Astrocyte of the spinal cord (primary cell): ENCODE results near the gene ZNF280A.
"Not testable (repeated sequence)": the region's sequence is repeated elsewhere in the genome, so short reads cannot be mapped to it uniquely, and the experiment has no call there.

Experiments
- DNase-seq: peaks from one replicate; pipeline ENCODE4 v3.0.0; 2011; ENCODE audit warnings: low read depth, low spot score
- H3K4me3 ChIP-seq: 2 replicates; pipeline ENCODE4 v1.5.1; 2011; ENCODE audit warnings: low read depth, mild to moderate bottlenecking, low read length, moderate library complexity
- CTCF ChIP-seq: IDR thresholded peaks from 2 replicates; pipeline ENCODE4 v1.5.1; 2012; ENCODE audit warnings: low read depth, mild to moderate bottlenecking, low read length, inconsistent platforms
- in situ Hi-C: cut with HindIII; loops from 2 replicates; pipeline ENCODE4 v1.10.0; 2017; ENCODE audit warnings: low sequenced_read_pairs

The ZNF280A gene

GRCh38 chr22:22469527-22469926, 50.5 kb downstream of the ZNF280A start:
- H3K4me3 ChIP-seq = no peak overlapping the region

DNA sequence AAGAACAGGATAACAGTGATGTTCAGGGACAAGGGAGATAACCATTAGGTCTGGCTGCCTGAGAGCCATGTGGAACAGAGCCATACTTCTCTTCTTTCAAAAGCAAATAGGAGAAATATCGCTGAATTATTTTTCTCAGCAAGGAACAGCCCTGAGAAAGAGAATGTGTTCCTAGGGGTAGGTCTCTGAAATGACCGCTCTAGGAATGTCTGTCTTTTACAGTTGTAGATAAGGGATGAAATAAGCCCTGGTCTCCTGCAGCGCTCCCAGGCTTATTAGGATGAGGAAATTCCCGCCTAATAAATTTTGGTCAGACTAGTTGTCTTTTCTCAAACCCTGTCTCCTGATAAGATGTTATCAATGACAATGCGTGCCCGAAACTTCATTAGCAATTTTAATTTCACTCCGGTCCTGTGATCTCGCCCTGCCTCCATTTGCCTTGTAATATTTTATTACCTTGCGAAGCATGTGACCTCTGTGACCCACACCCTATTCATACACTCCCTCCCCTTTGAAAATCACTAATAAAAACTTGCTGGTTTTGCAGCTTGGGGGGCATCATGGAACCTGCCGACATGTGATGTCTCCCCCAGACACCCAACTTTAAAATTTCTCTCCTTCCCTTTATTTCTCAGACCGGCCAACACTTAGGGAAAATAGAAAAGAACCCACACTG, 51.1 kb downstream of the ZNF280A start:
- DNase-seq, H3K4me3 ChIP-seq, in situ Hi-C loops: not testable (repeated sequence)

More at GRCh38 chr22:22469527-22469926, 50.5 kb downstream of the ZNF280A start:
- no peak for DNase-seq
- no peak for TF ChIP-seq CTCF
- in situ Hi-C loops = no loop called here

- TF ChIP-seq CTCF = no peak
- no peak for DNase-seq
- no peak overlapping the region for H3K4me3 ChIP-seq
- in situ Hi-C loops = no loop called here
These were observed 53.0 kb downstream of the ZNF280A start for GRCh38 chr22:22467112-22467511.

GRCh38 chr22:22465782-22466181, 54.3 kb downstream of the ZNF280A start:
- DNase-seq = no peak
- in situ Hi-C loops = no loop called here
- no peak for TF ChIP-seq CTCF
- no peak overlapping the region for H3K4me3 ChIP-seq

DNA sequence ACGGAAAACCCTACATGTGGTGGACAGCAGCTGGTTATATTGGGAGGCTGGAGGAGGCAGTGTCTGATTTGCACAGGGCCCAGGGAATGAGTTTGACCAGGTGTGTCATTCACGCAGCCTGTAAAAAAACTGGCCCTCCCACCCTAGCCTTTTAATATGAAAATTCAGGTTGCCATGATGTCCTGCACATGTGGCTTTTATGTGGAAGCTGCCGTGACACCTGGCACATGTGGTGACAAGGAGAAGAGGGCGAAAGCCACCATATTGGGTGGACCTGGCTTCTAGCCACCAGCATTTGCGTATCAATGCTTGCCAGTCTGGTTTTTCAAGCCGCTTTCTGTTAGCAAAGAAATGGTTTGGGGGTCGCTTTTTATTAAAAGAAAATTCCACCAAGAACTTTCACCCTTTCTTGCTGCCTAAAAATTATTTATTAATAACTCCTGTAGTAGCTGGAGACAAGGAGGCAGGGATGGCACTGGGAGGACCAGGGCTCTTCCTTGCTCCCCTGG, 54.9 kb downstream of the ZNF280A start:
- no peak for DNase-seq
- in situ Hi-C loops = no loop called here
- H3K4me3 ChIP-seq = no peak overlapping the region
- no peak for TF ChIP-seq CTCF

DNA sequence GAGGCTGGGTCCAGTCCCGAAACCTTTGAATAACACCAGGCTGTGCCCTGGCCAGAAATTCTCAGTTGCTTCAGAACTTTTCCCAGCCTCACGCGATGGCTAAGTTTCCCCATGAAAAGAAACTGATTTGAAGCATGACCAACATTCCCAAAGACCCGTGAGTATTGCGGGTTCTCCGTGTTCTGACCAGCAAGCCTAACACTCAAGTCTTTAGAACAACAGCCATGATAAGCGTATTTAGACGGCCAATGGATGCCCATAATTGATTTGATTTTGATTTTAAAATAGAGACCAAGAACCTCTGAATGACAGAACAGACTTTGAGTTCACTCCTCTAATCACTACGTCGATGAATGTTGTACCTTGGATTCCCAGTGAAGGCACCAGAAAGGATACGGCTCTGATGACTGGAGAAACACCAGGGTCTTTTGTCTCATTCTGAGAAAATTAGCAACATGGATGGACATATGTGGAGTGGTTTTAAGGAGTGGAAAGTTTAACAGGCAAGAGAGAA, 55.5 kb downstream of the ZNF280A start:
- no peak for TF ChIP-seq CTCF
- no peak for DNase-seq
- in situ Hi-C loops = no loop called here
- no peak overlapping the region for H3K4me3 ChIP-seq

DNA sequence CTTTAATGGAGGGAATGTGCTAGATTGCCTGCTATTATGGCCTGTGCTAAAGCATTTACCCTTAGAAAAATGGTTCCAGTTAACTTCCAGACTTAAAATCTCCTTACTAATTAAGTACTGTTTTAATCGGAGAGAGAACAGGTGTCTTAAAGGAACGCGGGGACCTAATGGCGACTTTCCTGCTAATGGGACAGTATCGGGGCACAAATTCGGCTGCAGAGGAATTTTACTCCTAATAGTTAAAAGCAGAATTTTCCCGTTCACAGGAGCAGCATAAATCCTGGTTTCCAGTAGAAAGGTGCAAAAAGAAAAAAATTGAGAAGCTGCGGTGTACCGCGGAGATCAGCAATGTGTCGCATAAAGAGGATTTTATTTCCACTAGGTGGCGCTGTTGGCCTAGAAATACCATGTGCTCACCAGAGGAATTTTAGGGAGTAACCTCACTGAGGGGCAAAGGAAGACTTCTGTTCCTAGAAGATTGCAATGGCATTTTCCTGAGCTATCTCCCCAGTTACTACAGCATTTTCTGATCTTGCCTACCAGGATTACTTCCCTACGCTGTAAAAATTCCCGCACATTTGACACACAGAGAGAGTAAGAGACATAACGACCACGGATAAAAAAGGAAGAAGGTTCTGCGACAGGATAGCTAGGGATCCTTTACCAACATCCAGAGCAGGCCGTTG, 56.1 kb downstream of the ZNF280A start:
- DNase-seq = peak; percentile 52
- TF ChIP-seq CTCF = peak; percentile 51
- in situ Hi-C loops = no loop called here

More for the DNA sequence above, 56.1 kb downstream of the ZNF280A start:
- H3K4me3 ChIP-seq = no peak overlapping the region
